ENCODE results near the gene KCTD4. TPM values are rescaled to one million over a fixed set of nuclear protein-coding genes. Genes with fewer than 3 reads are reported as not detected.
A peak's percentile ranks its signal among the peaks of the same experiment; 100 is the strongest.

KCTD4 gene
- total RNA-seq, 1 donor from 2014 or later, result 0.64 TPM

- peaks cover 20% of the 10 kb centered on the region for H3K4me1 ChIP-seq (ENCODE audit: insufficient read depth, low read length)
- no peak overlapping the region for H3K27ac Mint-ChIP-seq (ENCODE audit: unreplicated experiment)
- H3K4me3 Mint-ChIP-seq (ENCODE audit: unreplicated experiment), result no peak overlapping the region
- no peaks in the 10 kb centered on the region for H4K20me1 ChIP-seq (ENCODE audit: insufficient read depth, low read length)
- H3K36me3 Mint-ChIP-seq (ENCODE audit: low read depth, unreplicated experiment), result peaks cover 3% of the 10 kb centered on the region
- H3K9me3 ChIP-seq (ENCODE audit: insufficient read depth, low read depth, low read length), result no peaks in the 10 kb centered on the region
- peaks cover 35% of the 10 kb centered on the region for H3K79me2 ChIP-seq (ENCODE audit: insufficient read depth, low read length)
- H3K9ac ChIP-seq (ENCODE audit: low read length), result no peak overlapping the region
- H3K27me3 Mint-ChIP-seq (ENCODE audit: low read depth, unreplicated experiment), result no peaks in the 10 kb centered on the region
- TF ChIP-seq EZH2 (IDR thresholded peaks at IDR 0.05; ENCODE audit: insufficient read depth, low read length) (no peak), CTCF (IDR thresholded peaks at IDR 0.05; ENCODE audit: insufficient read depth, low read depth, low read length) (no peak)
- no peak overlapping the region for H3K4me3 ChIP-seq (ENCODE audit: insufficient read depth, low read depth, low read length)
- DNase-seq (ENCODE audit: low read depth) (no peak), FAIRE-seq (no peak)
- no peaks in the 10 kb centered on the region for H3K36me3 ChIP-seq (ENCODE audit: insufficient read depth, low read length)
- H3K27me3 ChIP-seq (ENCODE audit: insufficient read depth, low read length), result no peaks in the 10 kb centered on the region
- no peak overlapping the region for H2AFZ ChIP-seq (ENCODE audit: low read depth, low read length)
- H3K27ac ChIP-seq (ENCODE audit: low read depth, low read length), result no peak overlapping the region
- no peaks in the 10 kb centered on the region for H3K9me3 Mint-ChIP-seq (ENCODE audit: unreplicated experiment)
- peaks cover 29% of the 10 kb centered on the region for H3K4me1 Mint-ChIP-seq (ENCODE audit: low read depth, unreplicated experiment)
- H3K4me2 ChIP-seq (ENCODE audit: low read length), result no peak overlapping the region
Observed at GRCh38 chr13:45243077-45243476, 42.2 kb upstream of the KCTD4 start.

- Histone ChIP-seq H3K79me2 (ENCODE audit: insufficient read depth, low read length) (peaks cover 35% of the 10 kb centered on the region), H3K9me3 (ENCODE audit: insufficient read depth, low read depth, low read length) (no peaks in the 10 kb centered on the region), H3K4me1 (ENCODE audit: insufficient read depth, low read length) (peaks cover 20% of the 10 kb centered on the region), H3K4me2 (ENCODE audit: low read length) (peak overlapping the region; percentile 33), H3K27me3 (ENCODE audit: insufficient read depth, low read length) (no peaks in the 10 kb centered on the region), H3K36me3 (ENCODE audit: insufficient read depth, low read length) (no peaks in the 10 kb centered on the region), H3K4me3 (ENCODE audit: insufficient read depth, low read depth, low read length) (no peak overlapping the region), H3K9ac (ENCODE audit: low read length) (no peak overlapping the region), H3K27ac (ENCODE audit: low read depth, low read length) (no peak overlapping the region), H2AFZ (ENCODE audit: low read depth, low read length) (no peak overlapping the region), H4K20me1 (ENCODE audit: insufficient read depth, low read length) (no peaks in the 10 kb centered on the region)
- H3K4me1 Mint-ChIP-seq (ENCODE audit: low read depth, unreplicated experiment), result peaks cover 29% of the 10 kb centered on the region
- peaks cover 3% of the 10 kb centered on the region for H3K36me3 Mint-ChIP-seq (ENCODE audit: low read depth, unreplicated experiment)
- no peaks in the 10 kb centered on the region for H3K27me3 Mint-ChIP-seq (ENCODE audit: low read depth, unreplicated experiment)
- no peak overlapping the region for H3K27ac Mint-ChIP-seq (ENCODE audit: unreplicated experiment)
- FAIRE-seq (no peak), DNase-seq (ENCODE audit: low read depth) (no peak)
- no peaks in the 10 kb centered on the region for H3K9me3 Mint-ChIP-seq (ENCODE audit: unreplicated experiment)
- no peak for TF ChIP-seq EZH2 (IDR thresholded peaks at IDR 0.05; ENCODE audit: insufficient read depth, low read length)
- TF ChIP-seq CTCF (IDR thresholded peaks at IDR 0.05; ENCODE audit: insufficient read depth, low read depth, low read length), result no peak
- H3K4me3 Mint-ChIP-seq (ENCODE audit: unreplicated experiment), result no peak overlapping the region
Observed at GRCh38 chr13:45242524-45242923, 41.7 kb upstream of the KCTD4 start.

GRCh38 chr13:45242070-45242469, 41.2 kb upstream of the KCTD4 start:
- H4K20me1 ChIP-seq (ENCODE audit: insufficient read depth, low read length), result no peaks in the 10 kb centered on the region
- no peak overlapping the region for H3K4me3 Mint-ChIP-seq (ENCODE audit: unreplicated experiment)
- H3K9ac ChIP-seq (ENCODE audit: low read length), result no peak overlapping the region
- H3K9me3 ChIP-seq (ENCODE audit: insufficient read depth, low read depth, low read length), result no peaks in the 10 kb centered on the region
- H3K4me1 Mint-ChIP-seq (ENCODE audit: low read depth, unreplicated experiment), result peaks cover 29% of the 10 kb centered on the region
- H2AFZ ChIP-seq (ENCODE audit: low read depth, low read length), result no peak overlapping the region
- H3K79me2 ChIP-seq (ENCODE audit: insufficient read depth, low read length), result peaks cover 35% of the 10 kb centered on the region
- DNase-seq (ENCODE audit: low read depth), result no peak
- H3K4me1 ChIP-seq (ENCODE audit: insufficient read depth, low read length), result peaks cover 20% of the 10 kb centered on the region
- H3K36me3 ChIP-seq (ENCODE audit: insufficient read depth, low read length), result no peaks in the 10 kb centered on the region
- H3K9me3 Mint-ChIP-seq (ENCODE audit: unreplicated experiment), result no peaks in the 10 kb centered on the region
- H3K4me3 ChIP-seq (ENCODE audit: insufficient read depth, low read depth, low read length), result no peak overlapping the region
- H3K36me3 Mint-ChIP-seq (ENCODE audit: low read depth, unreplicated experiment), result peaks cover 3% of the 10 kb centered on the region
- no peak overlapping the region for H3K27ac ChIP-seq (ENCODE audit: low read depth, low read length)
- no peaks in the 10 kb centered on the region for H3K27me3 ChIP-seq (ENCODE audit: insufficient read depth, low read length)
- TF ChIP-seq EZH2 (IDR thresholded peaks at IDR 0.05; ENCODE audit: insufficient read depth, low read length), result no peak
- no peak for TF ChIP-seq CTCF (IDR thresholded peaks at IDR 0.05; ENCODE audit: insufficient read depth, low read depth, low read length)
- H3K4me2 ChIP-seq (ENCODE audit: low read length), result peak overlapping the region; percentile 33
- H3K27ac Mint-ChIP-seq (ENCODE audit: unreplicated experiment), result peak overlapping the region; percentile 7
- H3K27me3 Mint-ChIP-seq (ENCODE audit: low read depth, unreplicated experiment), result no peaks in the 10 kb centered on the region
- no peak for FAIRE-seq
